DND-41 (cell line): Measurements from ENCODE around the gene ABCC10.

Experiments used
- CTCF ChIP-seq: IDR thresholded peaks from 2 replicates; pipeline ENCODE4 v1.5.1; 2012; ENCODE audit warnings: borderline replicate concordance, low read length, moderate library complexity, mild to moderate bottlenecking; ENCODE audit not compliant: poor library complexity, severe bottlenecking; ENCODE audit errors: extremely low read depth
- EZH2 ChIP-seq: IDR thresholded peaks from 3 replicates; pipeline ENCODE4 v1.6.1; 2012; ENCODE audit warnings: borderline replicate concordance, low read depth, mild to moderate bottlenecking, moderate library complexity, low read length, inconsistent platforms; ENCODE audit not compliant: severe bottlenecking

GRCh38 chr6:43428874-43429273, 1.5 kb downstream of the ABCC10 start:
- no peak for TF ChIP-seq CTCF
- no peak for TF ChIP-seq EZH2
